Activated T-cell treated with anti-CD3 and anti-CD28 coated beads, Interleukin-2, amount 50 U/mL, for 24 hours (primary cell): ENCODE data around the gene CYTH2.
"Not testable (repeated sequence)": the region's sequence is repeated elsewhere in the genome, so short reads cannot be mapped to it uniquely, and the experiment has no call there.

Experiments
- DNase-seq: peaks from one replicate; pipeline ENCODE4 v3.0.0-alpha.2; 2020
- H3K27ac Mint-ChIP-seq: 2 replicates; pipeline ENCODE4 v1.8.0; 2020; ENCODE audit warnings: mild to moderate bottlenecking, mixed read lengths
- H3K27me3 Mint-ChIP-seq: 2 replicates; pipeline ENCODE4 v1.8.0; 2020; ENCODE audit warnings: mixed read lengths
- H3K36me3 Mint-ChIP-seq: 2 replicates; pipeline ENCODE4 v1.8.0; 2020; ENCODE audit warnings: low read depth, mixed read lengths
- H3K4me1 Mint-ChIP-seq: 2 replicates; pipeline ENCODE4 v1.8.0; 2020; ENCODE audit warnings: low read depth, mixed read lengths
- H3K4me3 Mint-ChIP-seq: 2 replicates; pipeline ENCODE4 v1.8.0; 2020; ENCODE audit warnings: mild to moderate bottlenecking, moderate library complexity, mixed read lengths
- H3K9me3 Mint-ChIP-seq: 2 replicates; pipeline ENCODE4 v1.8.0; 2020; ENCODE audit warnings: mixed read lengths

CYTH2 gene

DNA sequence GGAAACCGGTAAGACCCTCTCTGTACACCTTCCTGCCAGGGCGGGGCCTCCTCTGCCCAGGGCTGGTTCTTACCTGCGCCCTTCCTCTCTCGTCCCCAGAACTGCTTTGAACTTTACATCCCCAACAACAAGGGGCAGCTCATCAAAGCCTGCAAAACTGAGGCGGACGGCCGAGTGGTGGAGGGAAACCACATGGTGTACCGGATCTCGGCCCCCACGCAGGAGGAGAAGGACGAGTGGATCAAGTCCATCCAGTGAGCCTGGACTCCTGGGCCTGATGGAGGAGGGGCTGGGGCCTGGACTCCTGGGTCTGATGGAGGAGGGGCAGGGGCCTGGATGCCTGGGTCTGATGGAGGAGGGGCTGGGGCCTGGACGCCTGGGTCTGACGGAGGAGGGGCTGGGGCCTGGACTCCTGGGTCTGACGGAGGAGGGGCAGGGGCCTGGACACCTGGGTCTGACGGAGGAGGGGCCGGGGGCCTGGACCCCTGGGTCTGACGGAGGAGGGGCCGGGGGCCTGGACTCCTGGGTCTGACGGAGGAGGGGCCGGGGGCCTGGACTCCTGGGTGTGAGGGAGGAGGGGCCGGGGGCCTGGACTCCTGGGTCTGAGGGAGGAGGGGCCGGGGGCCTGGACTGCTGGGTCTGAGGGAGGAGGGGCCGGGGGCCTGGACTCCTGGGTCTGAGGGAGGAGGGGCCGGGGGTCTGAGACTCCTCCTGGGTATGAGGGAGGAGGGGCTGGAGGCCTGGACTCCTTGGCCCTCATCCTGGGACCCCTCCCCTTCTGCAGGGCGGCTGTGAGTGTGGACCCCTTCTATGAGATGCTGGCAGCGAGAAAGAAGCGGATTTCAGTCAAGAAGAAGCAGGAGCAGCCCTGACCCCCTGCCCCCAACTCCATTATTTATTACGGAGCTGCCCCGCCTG, 9.4 kb downstream of the CYTH2 start:
- Mint-ChIP-seq H3K4me3 (no peak overlapping the region), H3K9me3 (no peaks in the 10 kb centered on the region), H3K27me3 (no peaks in the 10 kb centered on the region), H3K27ac (no peak overlapping the region), H3K36me3 (peaks cover 43% of the 10 kb centered on the region), H3K4me1 (peaks cover 23% of the 10 kb centered on the region)
- DNase-seq, result no peak

DNA sequence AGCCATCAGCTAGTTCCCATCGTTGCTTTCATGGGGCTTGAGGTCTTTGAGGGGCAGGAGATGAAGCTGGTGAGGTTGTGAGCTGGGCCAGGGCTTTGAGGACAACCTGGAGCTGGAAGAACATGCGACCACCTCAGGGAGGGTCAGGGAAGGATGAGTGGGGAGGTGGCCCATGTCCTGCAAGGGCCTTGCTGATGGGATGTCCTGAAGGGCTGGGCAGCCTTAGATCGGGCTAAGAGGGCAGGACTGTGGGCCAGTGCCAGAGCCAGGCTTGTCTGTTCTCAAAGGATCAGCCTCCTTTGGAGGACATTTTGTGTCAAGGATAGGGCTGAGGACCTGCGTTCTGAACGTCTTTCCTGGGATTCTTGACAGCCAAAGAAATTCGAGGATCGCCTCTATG, 10.5 kb downstream of the CYTH2 start:
- Mint-ChIP-seq H3K36me3 (peaks cover 33% of the 10 kb centered on the region), H3K4me1 (peaks cover 23% of the 10 kb centered on the region)
- DNase-seq, result no peak

DNA sequence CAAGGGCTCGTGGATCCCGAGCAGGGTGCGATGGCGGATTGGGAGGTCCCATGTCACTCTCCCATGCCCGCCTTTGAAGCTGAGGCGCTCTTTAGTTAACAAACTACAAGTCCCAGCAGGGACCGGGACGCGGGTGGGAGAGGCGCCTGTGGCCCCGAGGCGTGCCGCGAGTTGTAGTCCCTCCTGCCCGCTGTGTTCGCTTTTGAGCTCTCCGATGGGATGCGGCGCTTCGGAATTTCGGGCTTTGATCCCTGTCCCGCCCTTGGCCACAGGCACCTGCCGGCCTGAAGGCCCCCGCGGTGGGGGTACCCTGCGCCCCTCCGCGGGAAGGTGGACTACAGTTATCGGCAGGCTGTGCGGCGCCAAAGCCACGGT, 11.0 kb downstream of the CYTH2 start:
- Mint-ChIP-seq H3K4me1 (peaks cover 23% of the 10 kb centered on the region), H3K9me3 (no peaks in the 10 kb centered on the region), H3K36me3 (peaks cover 28% of the 10 kb centered on the region), H3K27ac (peak overlapping the region; percentile 83), H3K27me3 (no peaks in the 10 kb centered on the region), H3K4me3 (peak overlapping the region; percentile 69)
- peak; percentile 66 for DNase-seq

More for the DNA sequence above, 10.5 kb downstream of the CYTH2 start:
- Mint-ChIP-seq H3K9me3 (no peaks in the 10 kb centered on the region), H3K27me3 (no peaks in the 10 kb centered on the region), H3K27ac (peak overlapping the region; percentile 83), H3K4me3 (peak overlapping the region; percentile 69)

DNA sequence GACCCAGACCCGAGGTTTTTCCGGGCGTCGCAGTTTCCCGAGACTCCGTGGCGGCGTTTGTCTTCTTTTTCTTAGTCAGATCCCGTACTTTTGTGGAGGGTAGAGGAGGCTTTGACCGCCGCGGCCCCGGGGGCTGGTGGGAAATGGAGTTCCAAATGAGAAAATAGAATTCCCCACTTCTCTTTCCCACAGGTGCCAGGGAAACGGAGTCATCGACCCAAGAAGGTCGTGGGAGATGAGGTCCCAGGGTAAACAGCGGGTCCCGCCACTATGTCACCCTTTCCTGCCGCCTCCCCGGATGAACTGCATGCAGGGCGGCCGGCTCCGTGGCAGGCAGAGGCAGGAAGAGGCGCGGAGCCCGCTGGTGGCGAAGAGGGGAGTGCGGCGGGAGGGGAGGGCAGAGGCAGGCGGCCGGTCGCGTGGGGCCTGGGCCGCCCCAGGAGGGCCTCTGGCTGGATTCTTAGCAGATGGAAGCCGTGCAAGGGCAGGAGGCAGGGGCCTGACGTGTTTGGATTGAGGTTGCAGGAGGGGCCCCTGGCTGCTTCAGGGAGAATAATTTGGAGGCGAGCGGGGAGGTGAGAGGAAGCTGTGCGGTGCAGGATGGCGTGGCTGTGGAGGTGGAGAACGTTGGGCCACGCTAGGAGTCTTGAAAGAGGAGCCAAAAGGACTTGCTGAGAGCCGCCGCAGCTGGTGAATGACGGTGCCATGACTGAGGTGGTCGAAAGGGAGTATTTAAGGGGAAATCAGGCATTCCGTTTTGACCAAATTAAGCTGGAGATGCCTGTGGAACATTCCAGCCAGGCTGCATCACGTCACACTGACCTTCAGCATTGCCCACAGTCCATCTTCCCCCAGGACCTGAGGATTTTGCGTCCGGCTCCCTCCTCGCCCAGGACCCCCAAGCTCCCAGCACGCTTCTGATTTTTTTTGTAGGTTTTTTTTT, 11.7 kb downstream of the CYTH2 start:
- H3K9me3 Mint-ChIP-seq, result no peaks in the 10 kb centered on the region
- peak overlapping the region; percentile 69 for H3K4me3 Mint-ChIP-seq
- H3K4me1 Mint-ChIP-seq, result peaks cover 23% of the 10 kb centered on the region
- H3K36me3 Mint-ChIP-seq, result peaks cover 21% of the 10 kb centered on the region
- peak overlapping the region; percentile 83 for H3K27ac Mint-ChIP-seq
- H3K27me3 Mint-ChIP-seq, result no peaks in the 10 kb centered on the region
- peak; percentile 78 for DNase-seq

DNA sequence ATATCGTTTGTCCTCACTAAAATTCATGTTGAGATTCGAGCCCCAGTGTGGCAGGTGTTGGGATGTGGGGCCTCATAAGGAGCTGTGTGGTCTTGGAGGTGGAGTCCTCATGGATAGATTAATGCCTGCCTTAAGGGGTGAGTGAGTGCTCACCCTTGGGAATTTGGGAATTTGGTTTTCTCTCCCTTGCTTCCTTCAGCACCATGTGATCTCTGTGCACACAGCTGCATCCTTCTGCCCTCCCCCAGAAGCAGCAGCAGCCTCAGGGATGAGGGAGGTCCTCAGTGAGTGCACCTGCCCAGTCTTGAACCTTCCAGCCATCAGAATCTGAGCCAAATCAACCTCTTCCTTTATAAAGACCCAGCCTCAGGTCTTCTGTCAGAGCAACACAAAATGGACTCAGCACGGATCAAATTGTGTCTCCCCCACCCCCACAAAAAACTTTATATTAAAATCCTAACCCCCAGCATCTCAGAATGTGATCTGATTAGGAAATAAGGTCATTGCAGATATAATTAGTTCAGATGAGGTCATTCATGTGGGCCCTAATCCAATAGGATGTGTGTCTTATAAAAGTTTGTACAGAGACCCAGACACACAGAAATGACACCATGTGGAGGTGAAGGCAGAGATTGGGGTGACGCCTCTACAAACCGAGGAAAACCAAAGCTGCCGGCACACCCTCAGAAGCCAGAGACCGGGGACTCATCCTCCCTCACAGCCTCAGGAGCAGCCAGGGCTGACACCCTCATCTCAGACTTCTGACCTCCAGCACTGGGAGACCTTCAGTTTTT, 12.9 kb downstream of the CYTH2 start:
- Mint-ChIP-seq H3K9me3 (no peaks in the 10 kb centered on the region), H3K4me3 (no peak overlapping the region), H3K27me3 (no peaks in the 10 kb centered on the region), H3K27ac (peak overlapping the region; percentile 47), H3K36me3 (peaks cover 16% of the 10 kb centered on the region), H3K4me1 (peaks cover 23% of the 10 kb centered on the region)
- no peak for DNase-seq

DNA sequence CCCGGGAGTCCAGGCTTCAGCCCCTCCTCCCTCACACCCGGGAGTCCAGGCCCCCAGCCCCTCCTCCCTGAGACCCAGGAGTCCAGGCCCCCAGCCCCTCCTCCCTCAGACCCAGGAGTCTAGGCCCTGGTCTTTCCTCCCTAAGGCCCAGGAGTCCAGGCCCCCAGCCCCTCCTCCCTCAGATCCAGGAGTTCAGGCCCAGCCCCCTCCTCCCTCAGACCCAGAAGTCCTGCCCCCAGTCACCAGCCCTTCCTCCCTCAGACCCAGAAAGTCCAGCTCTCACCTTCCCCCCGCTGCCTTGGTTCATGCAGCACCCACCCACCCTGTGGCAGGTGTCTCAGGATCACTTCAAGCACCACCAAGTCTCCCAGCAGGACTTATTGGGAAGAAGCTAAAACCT, 14.1 kb downstream of the CYTH2 start:
- Mint-ChIP-seq H3K36me3 (peaks cover 11% of the 10 kb centered on the region), H3K27me3 (no peaks in the 10 kb centered on the region), H3K4me3 (no peak overlapping the region), H3K4me1 (peaks cover 23% of the 10 kb centered on the region), H3K9me3 (no peaks in the 10 kb centered on the region), H3K27ac (no peak overlapping the region)
- DNase-seq, result no peak

DNA sequence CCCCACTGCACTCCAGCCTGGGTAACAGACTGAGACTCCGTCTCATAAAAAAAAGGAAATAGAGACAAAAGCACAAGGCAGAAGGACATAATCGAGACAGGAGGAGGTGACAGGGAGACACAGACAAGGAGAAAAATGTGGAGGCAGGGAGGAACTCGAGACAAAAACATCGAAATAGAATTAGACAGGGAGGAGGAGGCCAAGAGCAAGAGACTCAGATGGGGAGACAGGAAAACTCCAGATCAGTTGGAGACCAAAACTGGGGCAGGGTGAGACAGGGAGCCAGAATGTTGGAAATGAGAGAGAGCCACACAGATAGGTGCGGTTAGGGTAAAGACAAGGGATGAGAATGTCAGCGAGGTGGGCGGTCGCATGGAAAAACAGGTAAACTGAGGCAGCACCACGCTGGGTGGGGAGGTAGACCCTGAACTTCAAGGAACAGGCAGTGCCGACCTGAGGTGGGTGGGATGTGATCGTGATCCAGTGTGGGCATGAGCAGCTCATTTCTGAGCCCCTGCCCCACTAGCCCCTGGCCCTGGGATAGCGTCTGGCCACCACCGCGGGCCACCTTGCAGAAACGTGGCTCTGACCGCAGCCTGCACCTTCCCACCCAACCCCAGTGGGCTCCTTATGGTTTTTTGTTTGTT, 15.2 kb downstream of the CYTH2 start:
- H3K27me3 Mint-ChIP-seq, result no peaks in the 10 kb centered on the region
- peaks cover 22% of the 10 kb centered on the region for H3K4me1 Mint-ChIP-seq
- no peaks in the 10 kb centered on the region for H3K9me3 Mint-ChIP-seq
- no peak overlapping the region for H3K4me3 Mint-ChIP-seq
- peak overlapping the region; percentile 4 for H3K27ac Mint-ChIP-seq
- DNase-seq, result no peak
- H3K36me3 Mint-ChIP-seq, result peaks cover 4% of the 10 kb centered on the region

DNA sequence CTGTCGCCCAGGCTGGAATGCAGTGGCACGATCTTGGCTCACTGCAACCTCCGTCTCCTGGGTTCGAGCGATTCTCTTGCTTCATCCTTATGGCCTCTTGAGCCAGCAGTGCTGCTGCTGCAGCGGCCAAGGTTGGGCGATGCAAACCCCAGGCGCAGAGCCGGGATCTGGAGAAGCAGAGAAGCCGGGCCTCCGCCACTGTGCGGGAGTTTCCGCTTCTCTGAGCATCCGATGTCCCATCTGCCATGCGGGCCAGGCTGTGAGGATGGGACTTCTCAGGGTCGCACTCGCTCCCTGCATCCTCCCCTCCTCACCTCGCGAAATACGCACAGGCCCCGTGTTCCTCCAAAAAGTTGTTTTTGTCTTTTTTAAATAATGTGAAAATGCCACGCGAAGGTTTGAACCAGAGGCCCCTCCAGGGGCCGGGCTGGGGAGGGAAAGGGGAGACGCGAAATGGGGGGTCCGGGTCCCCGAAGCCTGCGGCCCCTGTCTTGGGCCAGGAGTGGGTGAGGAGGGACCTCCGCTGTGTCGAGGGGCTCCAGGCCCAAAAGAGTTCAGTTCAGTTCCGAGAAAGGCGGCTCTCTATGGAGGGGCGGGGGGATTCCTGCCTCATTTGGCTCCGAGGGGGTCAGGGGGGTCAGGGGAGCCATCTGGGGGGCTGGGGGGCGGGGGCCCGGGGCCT, 15.9 kb downstream of the CYTH2 start:
- no peaks in the 10 kb centered on the region for H3K36me3 Mint-ChIP-seq
- H3K27ac Mint-ChIP-seq, result no peak overlapping the region
- no peak for DNase-seq
- H3K27me3 Mint-ChIP-seq, result peaks cover 3% of the 10 kb centered on the region
- H3K4me1 Mint-ChIP-seq, result peaks cover 22% of the 10 kb centered on the region
- no peak overlapping the region for H3K4me3 Mint-ChIP-seq
- no peaks in the 10 kb centered on the region for H3K9me3 Mint-ChIP-seq

DNA sequence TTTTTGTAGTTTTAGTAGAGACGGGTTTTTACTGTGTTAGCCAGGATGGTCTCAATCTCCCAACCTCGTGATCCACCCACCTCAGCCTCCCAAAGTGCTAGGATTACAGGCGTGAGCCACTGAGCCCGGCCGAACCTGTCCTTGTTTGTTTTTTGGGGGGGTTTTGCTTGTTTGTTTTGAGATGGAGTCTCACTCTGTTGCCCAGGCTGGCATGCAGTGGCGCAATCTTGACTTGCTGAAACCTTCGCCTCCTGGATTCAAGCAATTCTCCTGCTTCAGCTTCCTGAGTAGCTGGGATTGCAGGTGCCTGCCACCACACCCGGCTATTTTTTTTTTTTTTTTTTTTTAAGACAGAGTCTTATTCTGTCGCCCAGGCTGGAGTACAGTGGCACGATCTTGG, 17.5 kb downstream of the CYTH2 start:
- not testable (repeated sequence) for H3K4me3 Mint-ChIP-seq, H3K9me3 Mint-ChIP-seq, H3K27ac Mint-ChIP-seq, DNase-seq, H3K36me3 Mint-ChIP-seq
- H3K27me3 Mint-ChIP-seq, result peaks cover 15% of the 10 kb centered on the region
- peaks cover 19% of the 10 kb centered on the region for H3K4me1 Mint-ChIP-seq

DNA sequence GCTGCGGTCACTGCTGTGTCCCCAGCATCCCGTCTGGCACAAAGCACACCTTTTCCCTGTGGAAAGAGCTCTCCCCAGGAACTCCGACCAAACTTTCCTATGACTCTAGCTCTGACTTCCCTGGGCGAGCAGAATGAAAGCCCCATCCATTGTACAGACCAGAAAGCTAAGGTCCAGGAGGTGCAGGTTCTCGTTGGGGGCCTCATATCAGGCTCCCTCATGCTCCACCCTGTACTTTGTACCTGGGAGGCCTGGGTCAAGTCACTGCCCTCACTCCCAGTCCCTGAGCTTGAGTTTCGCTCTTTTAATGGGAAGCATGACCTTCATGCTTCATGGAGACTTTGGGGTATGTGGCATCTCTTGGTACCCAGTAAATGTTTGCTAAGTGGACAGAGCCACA, 18.4 kb downstream of the CYTH2 start:
- Mint-ChIP-seq H3K4me1 (peaks cover 23% of the 10 kb centered on the region), H3K27me3 (peaks cover 23% of the 10 kb centered on the region), H3K4me3 (no peak overlapping the region), H3K27ac (no peak overlapping the region), H3K9me3 (no peaks in the 10 kb centered on the region), H3K36me3 (no peaks in the 10 kb centered on the region)
- no peak for DNase-seq

DNA sequence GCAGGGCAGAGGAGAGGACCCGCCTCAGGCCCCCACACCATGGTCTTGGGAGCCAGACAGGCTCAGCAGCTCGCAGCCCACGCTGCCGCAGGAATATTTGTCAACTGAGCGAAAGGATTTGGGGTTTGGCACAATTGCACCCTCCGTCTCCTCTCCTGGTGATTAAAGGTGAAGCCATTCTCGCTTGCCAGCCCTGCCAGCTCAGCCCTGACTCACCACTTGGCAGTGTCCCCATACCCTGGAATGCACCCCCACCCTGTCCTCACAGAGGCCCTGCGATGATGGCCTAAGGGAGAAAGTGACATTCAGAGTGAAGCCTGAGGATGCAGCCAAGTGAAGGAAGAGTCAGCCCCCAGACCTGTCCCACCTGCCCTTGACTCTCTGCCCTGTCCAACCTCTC, 18.8 kb downstream of the CYTH2 start:
- H3K4me3 Mint-ChIP-seq, result no peak overlapping the region
- H3K36me3 Mint-ChIP-seq, result no peaks in the 10 kb centered on the region
- peaks cover 27% of the 10 kb centered on the region for H3K27me3 Mint-ChIP-seq
- no peak overlapping the region for H3K27ac Mint-ChIP-seq
- no peak for DNase-seq
- no peaks in the 10 kb centered on the region for H3K9me3 Mint-ChIP-seq
- peaks cover 27% of the 10 kb centered on the region for H3K4me1 Mint-ChIP-seq

DNA sequence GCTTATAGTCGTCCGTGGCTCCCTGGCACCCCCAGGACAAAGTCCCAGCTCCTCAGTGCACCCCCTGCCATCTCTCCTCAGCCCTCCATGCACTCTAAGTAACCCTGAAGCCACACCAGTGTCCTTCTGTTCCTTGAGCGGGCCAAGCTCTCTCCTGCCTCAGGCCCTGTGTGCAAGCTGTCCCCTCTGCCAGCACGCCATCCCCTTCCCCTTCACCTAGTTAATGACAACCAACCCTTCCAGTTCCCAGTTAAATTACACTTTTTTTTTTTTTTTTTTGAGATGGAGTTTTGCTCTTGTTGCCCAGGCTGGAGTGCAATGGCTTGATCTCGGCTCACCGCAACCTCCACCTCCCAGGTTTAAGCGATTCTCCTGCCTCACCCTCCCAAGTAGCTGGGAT, 19.3 kb downstream of the CYTH2 start:
- H3K27ac Mint-ChIP-seq, H3K9me3 Mint-ChIP-seq, DNase-seq, H3K36me3 Mint-ChIP-seq, H3K4me3 Mint-ChIP-seq: not testable (repeated sequence)
- Mint-ChIP-seq H3K27me3 (peaks cover 28% of the 10 kb centered on the region), H3K4me1 (peaks cover 27% of the 10 kb centered on the region)

DNA sequence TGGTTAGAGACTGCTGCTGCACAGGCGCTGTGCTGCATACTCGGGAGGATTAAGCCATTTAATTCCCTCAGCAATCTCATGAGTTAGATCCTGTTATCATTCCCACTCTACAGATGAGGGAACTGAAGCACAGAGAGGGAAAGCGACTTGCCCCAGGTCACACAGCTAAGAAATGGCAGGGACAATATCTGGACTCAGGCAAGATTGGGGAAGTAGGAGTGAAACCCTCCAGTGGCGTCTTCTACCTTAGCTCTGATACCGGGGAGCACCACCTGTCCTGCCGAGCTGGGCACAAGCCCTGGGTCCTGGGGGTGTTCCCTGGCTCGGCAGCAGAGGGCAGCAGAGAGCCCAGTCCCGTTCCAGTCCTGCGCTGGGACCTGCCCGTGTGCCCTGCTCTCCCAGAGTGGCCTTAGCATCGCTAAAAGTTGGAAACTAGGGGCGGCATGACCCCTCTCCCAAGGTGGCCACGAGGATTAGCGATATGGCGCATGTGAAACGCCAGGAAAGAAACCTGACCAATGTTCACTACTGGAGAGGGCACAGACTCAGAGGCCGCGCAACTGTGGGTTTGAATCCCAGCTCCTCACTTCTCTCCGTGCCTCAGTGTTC, 20.5 kb downstream of the CYTH2 start:
- Mint-ChIP-seq H3K4me1 (peaks cover 29% of the 10 kb centered on the region), H3K4me3 (no peak overlapping the region)

More for the DNA sequence above, 20.5 kb downstream of the CYTH2 start:
- Mint-ChIP-seq H3K9me3 (no peaks in the 10 kb centered on the region), H3K27me3 (peaks cover 35% of the 10 kb centered on the region), H3K27ac (no peak overlapping the region), H3K36me3 (no peaks in the 10 kb centered on the region)
- DNase-seq, result peak; percentile 92
